T-cell (primary cell): ENCODE results near the gene STRIT1. TPM values are rescaled to one million over a fixed set of nuclear protein-coding genes. Genes with fewer than 3 reads are reported as not detected.

Experiments used
- ATAC-seq, 4 experiments: fragments of 200-7000 bp in 3 of 4; fragments of 150-1000 bp in 1 of 4; cut with Tn5 transposase; replicated peaks in 1 of 4; 1 replicate in 3 of 4; 2 replicates in 1 of 4; pipeline ENCODE4 v1.10.0; 2021; ENCODE audit warnings: moderate library complexity in 3 of 4, mild to moderate bottlenecking in 2 of 4, moderate number of reproducible peaks in 1 of 4
- CTCF ChIA-PET, 2 donors: fragments of 300-600 bp; sonication (Branson Sonifier 250); formaldehyde crosslinking; loops; one replicate each; lab custom pipeline; 2022; ENCODE audit warnings: antibody characterized with exemption in 2 of 2; lab: Charles Lee
- POLR2A ChIA-PET, 2 donors: fragments of 300-600 bp; sonication (Branson Sonifier 250); formaldehyde crosslinking; loops; one replicate each; lab custom pipeline; 2022; ENCODE audit warnings: antibody characterized with exemption in 2 of 2; lab: Charles Lee
- DNase-seq, 35 experiments: peaks; one replicate each; pipeline versions ENCODE4 v3.0.0 to v3.0.0-alpha.2; 2013 to 2023
- H3K27ac ChIP-seq: one replicate; pipeline ENCODE4 v1.5.1; 2013; ENCODE audit warnings: low read length
- H3K27me3 ChIP-seq, 2 experiments: replicated peaks in 1 of 2; 1 replicate in 1 of 2; 2 replicates in 1 of 2; pipeline versions ENCODE4 v1.6.1 to v1.7.0; 2013; ENCODE audit warnings: low read length in 1 of 2, mixed read lengths in 1 of 2; ENCODE audit not compliant: control insufficient read depth in 2 of 2, insufficient read depth in 2 of 2; ENCODE audit errors: extremely low read depth in 1 of 2
- H3K36me3 ChIP-seq, 2 donors: 1 replicate in 1 of 2; 2 replicates in 1 of 2; pipeline versions ENCODE4 v1.6.1 to v1.7.0; 2013; ENCODE audit warnings: low read length in 1 of 2; ENCODE audit not compliant: control insufficient read depth in 2 of 2, insufficient read depth in 1 of 2; ENCODE audit errors: extremely low read depth in 1 of 2
- H3K4me1 ChIP-seq, 2 experiments: 1 replicate in 1 of 2; 2 replicates in 1 of 2; pipeline versions ENCODE4 v1.6.1 to v1.7.0; 2013; ENCODE audit warnings: low read length in 2 of 2, mixed read lengths in 1 of 2; ENCODE audit not compliant: insufficient read depth in 2 of 2, control insufficient read depth in 1 of 2; ENCODE audit errors: extremely low read depth in 1 of 2
- H3K4me3 ChIP-seq, 2 donors: 1 replicate in 1 of 2; 2 replicates in 1 of 2; pipeline versions ENCODE4 v1.5.1 to v1.7.0; 2013; ENCODE audit warnings: mild to moderate bottlenecking in 2 of 2, low read length in 1 of 2, moderate library complexity in 1 of 2; ENCODE audit not compliant: control insufficient read depth in 1 of 2; ENCODE audit errors: extremely low read depth in 1 of 2
- H3K9me3 ChIP-seq: 2 replicates; pipeline ENCODE4 v1.7.0; 2013
- H3K27ac Mint-ChIP-seq, 2 donors: one replicate each; pipeline ENCODE4 v1.8.0; 2020 to 2021; ENCODE audit warnings: mild to moderate bottlenecking in 2 of 2, mixed read lengths in 2 of 2
- H3K27me3 Mint-ChIP-seq, 2 donors: one replicate each; pipeline ENCODE4 v1.8.0; 2021 to 2022; ENCODE audit warnings: mixed read lengths in 2 of 2
- H3K36me3 Mint-ChIP-seq: one replicate; pipeline ENCODE4 v1.8.0; 2021; ENCODE audit warnings: mixed read lengths
- H3K4me1 Mint-ChIP-seq, 3 donors: one replicate each; pipeline ENCODE4 v1.8.0; 2020 to 2022; ENCODE audit warnings: mixed read lengths in 3 of 3, mild to moderate bottlenecking in 1 of 3
- H3K4me3 Mint-ChIP-seq, 3 donors: one replicate each; pipeline ENCODE4 v1.8.0; 2020 to 2022; ENCODE audit warnings: mild to moderate bottlenecking in 3 of 3, mixed read lengths in 3 of 3, moderate library complexity in 3 of 3
- H3K9me3 Mint-ChIP-seq, 3 donors: one replicate each; pipeline ENCODE4 v1.8.0; 2020 to 2022; ENCODE audit warnings: mixed read lengths in 3 of 3
- WGBS: methylation state at CpG from one replicate; pipeline ENCODE4 v1.1.5; 2013; ENCODE audit warnings: missing lambda C conversion rate; ENCODE audit not compliant: insufficient coverage; 5-methylcytosine and 5-hydroxymethylcytosine counted together
- total RNA-seq, 35 experiments: library from RNA in 6 of 35; stranded (reverse) in 6 of 35; fragments of 120-200 nt in 1 of 35; gene quantifications; one replicate each; pipeline versions ENCODE4 v1.2.1 to v1.2.4 and lab custom pipeline; 2013 to 2026

The STRIT1 gene
- total RNA-seq, 5 donors from 2014 or later (not counting 1 experiment from before 2014, with no cell fraction given) = not detected

DNA sequence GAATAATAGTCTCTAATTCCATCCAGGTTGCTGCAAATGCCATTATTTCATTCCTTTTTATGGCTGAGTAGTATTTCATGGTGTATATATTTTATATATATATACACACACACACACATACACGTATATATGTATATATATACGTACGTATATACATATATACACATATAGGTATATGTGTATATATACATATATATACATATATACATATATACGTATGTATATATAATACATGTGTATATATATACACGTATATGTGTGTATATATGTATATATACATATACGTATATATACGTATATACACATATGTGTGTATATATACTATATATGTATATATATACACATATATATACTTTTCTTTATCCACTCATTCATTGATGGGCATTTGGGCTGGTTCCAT lies 13.7 kb upstream of the STRIT1 start:
- no peaks in the 10 kb centered on the region for H3K4me1 ChIP-seq
- Mint-ChIP-seq H3K9me3 (no peaks in the 10 kb centered on the region), H3K27ac (no peak overlapping the region), H3K4me3 (no peak overlapping the region), H3K27me3 (no peaks in the 10 kb centered on the region), H3K36me3 (no peaks in the 10 kb centered on the region), H3K4me1 (no peaks in the 10 kb centered on the region)
- ChIA-PET CTCF (no interaction called here), POLR2A (no interaction called here)
- H3K27ac ChIP-seq = no peak overlapping the region
- no CpG with 5 or more reads among the region's 7 CpGs for WGBS
- DNase-seq = no peak
- H3K9me3 ChIP-seq = no peaks in the 10 kb centered on the region
- no peak overlapping the region for H3K4me3 ChIP-seq
- no peaks in the 10 kb centered on the region for H3K36me3 ChIP-seq
- no peak for ATAC-seq
- peaks cover 0 to 3% of the 10 kb centered on the region in 2 experiments for H3K27me3 ChIP-seq

DNA sequence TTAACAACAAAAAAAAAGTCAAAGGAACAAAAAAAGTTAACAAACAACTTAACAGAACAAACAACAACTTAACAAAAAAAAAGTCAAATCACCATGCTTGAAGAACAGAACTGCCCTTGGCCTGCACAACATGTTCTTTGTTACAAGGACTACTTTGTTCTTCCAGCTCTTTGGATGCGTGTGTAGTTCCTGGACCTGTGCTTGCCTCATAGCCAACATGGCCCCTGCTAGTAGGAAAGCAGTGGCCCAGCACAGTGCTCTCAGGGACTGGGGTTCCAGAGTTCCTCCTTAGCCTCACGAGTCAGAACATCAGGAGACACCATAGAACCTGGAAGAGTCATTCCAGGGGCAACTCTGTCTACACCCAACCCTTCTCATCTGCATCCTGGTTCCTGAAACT lies 10.9 kb upstream of the STRIT1 start:
- Mint-ChIP-seq H3K27ac (no peak overlapping the region), H3K36me3 (no peaks in the 10 kb centered on the region), H3K4me1 (no peaks in the 10 kb centered on the region), H3K27me3 (no peaks in the 10 kb centered on the region), H3K4me3 (no peak overlapping the region), H3K9me3 (peaks cover 0 to 4% (median 3%) of the 10 kb centered on the region in 3 donors)
- no peak overlapping the region for H3K4me3 ChIP-seq
- peaks cover 0 to 3% of the 10 kb centered on the region in 2 experiments for H3K27me3 ChIP-seq
- H3K36me3 ChIP-seq = no peaks in the 10 kb centered on the region
- no peaks in the 10 kb centered on the region for H3K9me3 ChIP-seq
- no peaks in the 10 kb centered on the region for H3K4me1 ChIP-seq
- ChIA-PET CTCF (no interaction called here), POLR2A (no interaction called here)
- 86% methylated on average over 1 of the region's 2 CpGs for WGBS
- H3K27ac ChIP-seq = no peak overlapping the region
- DNase-seq (no peak), ATAC-seq (no peak)

DNA sequence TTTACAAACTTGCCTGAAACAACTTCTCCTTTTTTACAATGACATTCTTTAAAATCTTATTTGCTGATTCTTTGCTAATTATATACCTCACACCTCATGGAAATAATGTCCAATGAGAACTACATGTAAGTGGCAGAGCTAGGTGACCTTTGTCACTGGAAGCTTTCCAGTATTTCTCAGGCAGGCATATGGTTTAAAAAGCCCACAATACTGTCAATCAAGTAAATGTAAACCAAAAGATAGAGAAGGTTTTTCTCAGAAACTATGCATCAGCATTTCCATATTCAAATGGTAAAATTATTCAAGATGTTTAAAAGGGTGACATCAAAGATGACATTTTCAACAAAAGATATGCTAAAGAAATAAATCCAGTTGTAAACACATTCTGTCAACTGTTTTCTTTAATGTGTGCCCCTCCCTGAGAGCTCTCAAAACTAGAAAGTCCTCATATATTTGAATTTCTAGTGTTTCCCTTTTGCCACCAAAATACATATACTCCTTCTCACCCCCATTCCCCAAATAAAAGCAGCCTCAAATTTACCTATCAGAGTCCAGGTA lies 10.1 kb upstream of the STRIT1 start:
- Histone ChIP-seq H3K4me3 (no peak overlapping the region), H3K27me3 (no peaks in the 10 kb centered on the region), H3K36me3 (no peaks in the 10 kb centered on the region), H3K9me3 (no peaks in the 10 kb centered on the region), H3K4me1 (no peaks in the 10 kb centered on the region), H3K27ac (no peak overlapping the region)
- Mint-ChIP-seq H3K4me1 (no peaks in the 10 kb centered on the region), H3K36me3 (no peaks in the 10 kb centered on the region), H3K27ac (no peak overlapping the region), H3K4me3 (no peak overlapping the region), H3K9me3 (peaks cover 0 to 4% (median 3%) of the 10 kb centered on the region in 3 donors), H3K27me3 (no peaks in the 10 kb centered on the region)
- ChIA-PET POLR2A (no interaction called here), CTCF (no interaction called here)
- DNase-seq (no peak), ATAC-seq (no peak)

DNA sequence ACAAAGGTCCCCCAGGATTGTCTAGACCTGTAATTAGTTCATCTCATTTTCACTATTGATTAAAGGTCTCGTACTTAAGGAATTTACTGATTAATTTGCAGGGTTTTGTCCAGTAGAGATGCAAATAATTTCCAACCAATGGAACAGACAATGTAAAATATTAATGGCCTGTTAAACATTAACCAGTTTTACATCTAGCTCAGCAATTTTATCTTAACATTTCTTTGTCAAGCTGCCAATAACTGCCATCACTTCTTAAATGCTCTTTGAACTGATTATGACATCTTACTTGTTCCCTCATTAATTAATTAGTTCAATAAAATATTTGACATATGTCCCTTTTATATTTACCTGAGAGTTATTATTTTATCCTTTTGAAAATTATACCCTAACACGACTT lies 9.4 kb upstream of the STRIT1 start:
- Mint-ChIP-seq H3K36me3 (no peaks in the 10 kb centered on the region), H3K27ac (no peak overlapping the region), H3K4me3 (no peak overlapping the region), H3K27me3 (no peaks in the 10 kb centered on the region), H3K4me1 (no peaks in the 10 kb centered on the region), H3K9me3 (peaks cover 2 to 6% (median 3%) of the 10 kb centered on the region in 3 donors)
- DNase-seq = no peak
- POLR2A ChIA-PET = interaction anchor here in 1 of 2 donors (0.5 kb wide), 1 partner anchor 12 kb away, joined by 5 read pairs; no protein-coding TSS in a partner anchor
- H3K4me3 ChIP-seq = no peak overlapping the region
- WGBS = no CpG with 5 or more reads among the region's 2 CpGs
- CTCF ChIA-PET = no interaction called here
- H3K27ac ChIP-seq = no peak overlapping the region
- no peak for ATAC-seq
- no peaks in the 10 kb centered on the region for H3K4me1 ChIP-seq
- H3K9me3 ChIP-seq = no peaks in the 10 kb centered on the region
- H3K27me3 ChIP-seq = no peaks in the 10 kb centered on the region
- no peaks in the 10 kb centered on the region for H3K36me3 ChIP-seq

DNA sequence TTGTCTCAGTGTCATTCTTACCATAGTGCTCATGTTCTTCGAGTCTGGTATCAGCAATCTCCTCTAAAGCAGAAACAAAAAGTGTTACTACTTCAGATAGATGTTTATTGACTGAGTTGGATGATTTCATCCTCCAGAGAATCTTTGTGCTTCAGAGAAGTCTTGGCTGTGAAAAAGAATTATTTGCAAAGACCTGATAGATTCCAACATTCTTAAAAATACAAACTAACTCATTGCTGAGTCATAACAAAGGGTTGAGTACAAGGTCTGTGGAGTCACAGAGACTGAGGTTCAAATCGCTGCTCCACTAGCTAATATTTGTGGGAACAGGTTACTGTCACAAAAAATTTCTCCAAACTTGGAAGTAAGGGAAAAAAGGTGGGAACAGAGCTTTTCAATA lies 9.0 kb upstream of the STRIT1 start:
- Mint-ChIP-seq H3K27me3 (no peaks in the 10 kb centered on the region), H3K4me1 (no peaks in the 10 kb centered on the region), H3K4me3 (no peak overlapping the region), H3K36me3 (no peaks in the 10 kb centered on the region), H3K9me3 (peaks cover 2 to 10% (median 3%) of the 10 kb centered on the region in 3 donors), H3K27ac (no peak overlapping the region)
- ChIA-PET POLR2A (no interaction called here), CTCF (no interaction called here)
- ATAC-seq (no peak), DNase-seq (no peak)
- H3K4me1 ChIP-seq = no peaks in the 10 kb centered on the region
- no peak overlapping the region for H3K4me3 ChIP-seq
- WGBS = no CpG with 5 or more reads among the region's 2 CpGs
- H3K27ac ChIP-seq = no peak overlapping the region
- no peaks in the 10 kb centered on the region for H3K36me3 ChIP-seq
- no peaks in the 10 kb centered on the region for H3K9me3 ChIP-seq
- no peaks in the 10 kb centered on the region for H3K27me3 ChIP-seq

DNA sequence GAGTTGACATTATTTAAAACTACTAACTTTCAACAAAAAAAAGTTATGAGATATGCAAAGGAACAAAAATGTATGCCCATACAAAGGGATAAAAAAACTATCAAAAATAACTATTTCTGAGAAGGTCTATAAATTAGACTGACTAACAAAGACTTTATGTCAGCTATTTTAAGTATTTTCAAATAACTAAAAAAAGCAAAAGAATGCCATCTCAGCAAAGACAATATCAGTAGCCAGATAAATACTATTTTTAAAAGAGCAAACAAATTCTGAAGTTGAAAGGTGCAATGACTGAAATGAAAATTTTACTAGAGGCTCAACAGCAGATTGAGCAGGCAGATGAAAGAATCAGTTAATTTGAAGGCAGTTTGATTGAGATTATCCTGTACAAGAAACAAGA lies 3.6 kb upstream of the STRIT1 start:
- Mint-ChIP-seq H3K36me3 (no peaks in the 10 kb centered on the region), H3K27me3 (peaks cover 0 to 7% of the 10 kb centered on the region in 2 donors), H3K27ac (no peak overlapping the region), H3K9me3 (peaks cover 10 to 20% (median 14%) of the 10 kb centered on the region in 3 donors), H3K4me1 (no peaks in the 10 kb centered on the region), H3K4me3 (no peak overlapping the region)
- POLR2A ChIA-PET = no interaction called here
- DNase-seq (no peak), ATAC-seq (no peak)
- no peaks in the 10 kb centered on the region for H3K27me3 ChIP-seq
- no peak overlapping the region for H3K4me3 ChIP-seq
- no peaks in the 10 kb centered on the region for H3K9me3 ChIP-seq
- CTCF ChIA-PET = no interaction called here
- H3K27ac ChIP-seq = no peak overlapping the region
- H3K4me1 ChIP-seq = no peaks in the 10 kb centered on the region
- H3K36me3 ChIP-seq = no peaks in the 10 kb centered on the region

DNA sequence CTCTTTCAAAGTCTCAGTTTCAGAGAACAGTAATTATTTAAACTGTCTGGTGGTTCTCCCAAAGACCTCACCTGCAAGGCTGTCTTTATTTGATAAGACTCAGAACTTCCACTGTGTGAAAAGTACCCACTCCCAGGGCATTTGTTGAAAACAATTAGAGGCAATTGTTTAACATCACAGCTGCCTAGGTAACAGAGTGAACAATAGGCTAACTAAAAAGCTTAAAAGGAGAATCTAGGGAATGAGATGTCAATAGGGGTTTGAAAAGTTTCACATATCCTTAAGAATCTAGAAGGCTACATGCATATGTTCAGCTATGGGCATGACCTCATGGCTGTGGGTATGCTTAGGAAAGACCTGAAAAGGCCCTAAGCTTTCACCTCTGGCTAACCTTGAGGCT lies 2.9 kb upstream of the STRIT1 start:
- Mint-ChIP-seq H3K4me3 (no peak overlapping the region), H3K4me1 (no peaks in the 10 kb centered on the region), H3K36me3 (no peaks in the 10 kb centered on the region), H3K27me3 (peaks cover 0 to 7% of the 10 kb centered on the region in 2 donors), H3K9me3 (peaks cover 10 to 20% (median 14%) of the 10 kb centered on the region in 3 donors), H3K27ac (no peak overlapping the region)
- Histone ChIP-seq H3K4me1 (no peaks in the 10 kb centered on the region), H3K4me3 (no peak overlapping the region), H3K9me3 (no peaks in the 10 kb centered on the region), H3K27me3 (no peaks in the 10 kb centered on the region), H3K36me3 (no peaks in the 10 kb centered on the region), H3K27ac (no peak overlapping the region)
- DNase-seq = no peak
- ChIA-PET CTCF (interaction anchor here in 1 of 2 donors (0.8 kb wide), 1 partner anchor 11 kb away, joined by 3 read pairs; no protein-coding TSS in a partner anchor), POLR2A (no interaction called here)
- no peak for ATAC-seq
